Ectodermal cell (in vitro differentiated cells): ENCODE data around the gene CDH3.

Experiments used
- H3K27ac ChIP-seq: 2 replicates; pipeline ENCODE4 v1.7.0; 2013; ENCODE audit warnings: mild to moderate bottlenecking, low read depth, low read length; ENCODE audit not compliant: insufficient read depth, poor library complexity, severe bottlenecking
- H3K27me3 ChIP-seq: 2 replicates; pipeline ENCODE4 v1.7.0; 2013; ENCODE audit warnings: mild to moderate bottlenecking, low read length; ENCODE audit not compliant: insufficient read depth, control insufficient read depth, poor library complexity, severe bottlenecking
- H3K36me3 ChIP-seq: one replicate; pipeline ENCODE4 v1.7.0; 2013; ENCODE audit warnings: low read length; ENCODE audit not compliant: control insufficient read depth, insufficient read depth
- H3K4me1 ChIP-seq: one replicate; pipeline ENCODE4 v1.7.0; 2013; ENCODE audit warnings: low read length; ENCODE audit not compliant: control insufficient read depth, insufficient read depth
- H3K4me3 ChIP-seq: 2 replicates; pipeline ENCODE4 v1.7.0; 2013; ENCODE audit warnings: low read depth, low read length, control low read depth; ENCODE audit not compliant: insufficient read depth
- H3K9me3 ChIP-seq: 2 replicates; pipeline ENCODE4 v1.7.0; 2013; ENCODE audit warnings: mild to moderate bottlenecking, low read length, moderate library complexity; ENCODE audit not compliant: control insufficient read depth
- WGBS, 2 experiments: methylation state at CpG; one replicate each; pipeline ENCODE4 v1.1.7; 2013; ENCODE audit warnings: missing lambda C conversion rate in 2 of 2; 5-methylcytosine and 5-hydroxymethylcytosine counted together

Gene CDH3

GRCh38 chr16:68749432-68749831 lies 104.3 kb downstream of the CDH3 start:
- H3K4me1 ChIP-seq, result peaks cover 4% of the 10 kb centered on the region
- 89 to 91% methylated on average over 3 of the region's 3 CpGs for WGBS, 2 experiments
- H3K36me3 ChIP-seq, result no peaks in the 10 kb centered on the region
- no peaks in the 10 kb centered on the region for H3K27me3 ChIP-seq
- no peak overlapping the region for H3K27ac ChIP-seq
- H3K9me3 ChIP-seq, result no peaks in the 10 kb centered on the region
- no peak overlapping the region for H3K4me3 ChIP-seq
